Sigmoid colon (tissue), 4 donors: ENCODE measurements around the gene PKLR.

Experiments used
- EP300 ChIP-seq, 4 donors: sonication (generic); formaldehyde crosslinking; IDR thresholded peaks; one replicate each; pipeline ENCODE4 v1.6.1; 2017; ENCODE audit warnings: antibody characterized with exemption in 4 of 4
- POLR2A ChIP-seq, 2 donors: fragments of 450-650 bp; IDR thresholded peaks; one replicate each; pipeline ENCODE4 v1.6.1; 2016; ENCODE audit warnings: antibody characterized with exemption in 2 of 2, mild to moderate bottlenecking in 2 of 2, moderate library complexity in 2 of 2
- TF ChIP-seq, protein P1 (sequence below), 4 experiments: fragments of 450-650 bp in 3 of 4; fragments of 200-600 bp in 1 of 4; IDR thresholded peaks; one replicate each; pipeline ENCODE4 v1.5.1; 2016 to 2019; ENCODE audit warnings: antibody characterized with exemption in 4 of 4, mild to moderate bottlenecking in 3 of 4, moderate library complexity in 2 of 4

DNA sequence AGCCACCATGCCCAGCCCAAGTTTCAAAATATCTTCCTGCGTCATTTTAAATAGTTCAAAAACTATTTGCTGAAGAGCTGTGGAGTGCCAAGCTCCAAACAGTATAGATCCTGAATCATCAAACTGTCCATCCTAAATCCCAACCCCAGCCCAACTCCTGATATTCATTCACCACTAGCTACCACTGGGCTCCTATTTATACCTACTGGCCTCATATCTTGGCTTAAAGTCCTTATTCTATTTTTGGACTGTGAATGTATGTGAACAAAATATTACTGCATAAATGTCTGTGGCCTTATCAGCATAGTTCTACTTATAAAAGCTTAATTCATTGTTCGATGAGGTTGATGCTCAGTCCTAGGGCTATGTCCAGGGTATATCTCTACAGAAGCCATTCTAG lies 33.9 kb downstream of the PKLR start:
- TF ChIP-seq, protein P1, sequence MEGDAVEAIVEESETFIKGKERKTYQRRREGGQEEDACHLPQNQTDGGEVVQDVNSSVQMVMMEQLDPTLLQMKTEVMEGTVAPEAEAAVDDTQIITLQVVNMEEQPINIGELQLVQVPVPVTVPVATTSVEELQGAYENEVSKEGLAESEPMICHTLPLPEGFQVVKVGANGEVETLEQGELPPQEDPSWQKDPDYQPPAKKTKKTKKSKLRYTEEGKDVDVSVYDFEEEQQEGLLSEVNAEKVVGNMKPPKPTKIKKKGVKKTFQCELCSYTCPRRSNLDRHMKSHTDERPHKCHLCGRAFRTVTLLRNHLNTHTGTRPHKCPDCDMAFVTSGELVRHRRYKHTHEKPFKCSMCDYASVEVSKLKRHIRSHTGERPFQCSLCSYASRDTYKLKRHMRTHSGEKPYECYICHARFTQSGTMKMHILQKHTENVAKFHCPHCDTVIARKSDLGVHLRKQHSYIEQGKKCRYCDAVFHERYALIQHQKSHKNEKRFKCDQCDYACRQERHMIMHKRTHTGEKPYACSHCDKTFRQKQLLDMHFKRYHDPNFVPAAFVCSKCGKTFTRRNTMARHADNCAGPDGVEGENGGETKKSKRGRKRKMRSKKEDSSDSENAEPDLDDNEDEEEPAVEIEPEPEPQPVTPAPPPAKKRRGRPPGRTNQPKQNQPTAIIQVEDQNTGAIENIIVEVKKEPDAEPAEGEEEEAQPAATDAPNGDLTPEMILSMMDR (IDR thresholded peaks at IDR 0.05): no peak
- TF ChIP-seq POLR2A (IDR thresholded peaks at IDR 0.05) (no peak), EP300 (IDR thresholded peaks at IDR 0.05) (no peak)
